SH-SY5Y (cell line): ENCODE data around the gene TFB2M.

Source experiments
- GATA2 ChIP-seq: IDR thresholded peaks from 2 replicates; pipeline ENCODE4 v1.6.1; 2011; ENCODE audit warnings: mild to moderate bottlenecking, low read depth, low read length
- GATA3 ChIP-seq: IDR thresholded peaks from 2 replicates; pipeline ENCODE4 v1.6.1; 2011; ENCODE audit warnings: low read depth, mild to moderate bottlenecking, low read length, moderate library complexity

The TFB2M gene

DNA sequence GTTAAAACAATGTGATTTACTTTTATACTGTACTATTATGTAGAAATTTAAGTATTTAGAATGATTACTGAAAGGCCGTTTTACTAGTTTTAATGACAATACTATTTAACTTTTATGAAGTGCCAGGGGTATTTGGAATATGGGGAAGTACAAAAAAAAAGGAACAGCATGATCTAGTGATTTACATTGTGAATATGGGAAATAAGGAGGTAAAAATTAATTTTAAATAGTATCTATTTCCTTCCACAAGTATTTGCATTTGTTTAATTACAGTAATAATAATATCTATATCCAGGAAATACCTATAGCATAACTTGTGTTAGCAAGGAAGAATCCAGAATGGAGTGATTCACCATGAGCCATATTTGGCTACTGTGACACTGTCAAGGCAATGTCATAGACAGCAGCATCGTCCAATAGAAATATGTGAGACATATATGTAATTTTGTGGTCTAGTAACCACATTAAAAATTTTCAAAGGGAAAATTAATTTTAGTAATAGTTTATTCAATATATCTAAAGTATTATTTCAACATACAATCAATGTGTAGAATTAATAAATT lies 22.2 kb upstream of the TFB2M start:
- no peak for TF ChIP-seq GATA3
- no peak for TF ChIP-seq GATA2

- TF ChIP-seq GATA3 (no peak), GATA2 (no peak)
These were observed 21.5 kb upstream of the TFB2M start for GRCh38 chr1:246587606-246588005.

DNA sequence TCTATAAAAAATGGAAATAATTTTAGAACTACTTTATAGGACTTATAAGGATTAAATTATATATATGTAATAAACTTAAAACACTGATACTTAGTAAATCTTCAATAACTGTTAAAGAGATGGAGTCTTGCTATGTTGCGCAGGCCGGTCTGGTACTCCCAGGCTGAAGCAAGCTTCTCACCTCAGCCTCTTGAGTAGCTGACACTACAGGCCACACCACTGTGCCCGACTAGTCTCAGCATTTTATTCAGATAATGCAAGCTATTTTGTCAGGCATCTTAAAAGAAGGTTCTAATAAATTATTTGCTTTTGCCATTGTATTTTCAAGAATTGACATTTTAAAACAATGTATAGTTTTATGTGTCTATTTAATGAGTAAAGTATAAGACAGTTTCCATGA lies 21.0 kb upstream of the TFB2M start:
- no peak for TF ChIP-seq GATA2
- no peak for TF ChIP-seq GATA3

GRCh38 chr1:246583448-246584185 lies 17.6 kb upstream of the TFB2M start:
- TF ChIP-seq GATA3: no peak
- TF ChIP-seq GATA2: no peak

GRCh38 chr1:246583056-246583440 lies 17.0 kb upstream of the TFB2M start:
- no peak for TF ChIP-seq GATA2
- TF ChIP-seq GATA3: no peak

DNA sequence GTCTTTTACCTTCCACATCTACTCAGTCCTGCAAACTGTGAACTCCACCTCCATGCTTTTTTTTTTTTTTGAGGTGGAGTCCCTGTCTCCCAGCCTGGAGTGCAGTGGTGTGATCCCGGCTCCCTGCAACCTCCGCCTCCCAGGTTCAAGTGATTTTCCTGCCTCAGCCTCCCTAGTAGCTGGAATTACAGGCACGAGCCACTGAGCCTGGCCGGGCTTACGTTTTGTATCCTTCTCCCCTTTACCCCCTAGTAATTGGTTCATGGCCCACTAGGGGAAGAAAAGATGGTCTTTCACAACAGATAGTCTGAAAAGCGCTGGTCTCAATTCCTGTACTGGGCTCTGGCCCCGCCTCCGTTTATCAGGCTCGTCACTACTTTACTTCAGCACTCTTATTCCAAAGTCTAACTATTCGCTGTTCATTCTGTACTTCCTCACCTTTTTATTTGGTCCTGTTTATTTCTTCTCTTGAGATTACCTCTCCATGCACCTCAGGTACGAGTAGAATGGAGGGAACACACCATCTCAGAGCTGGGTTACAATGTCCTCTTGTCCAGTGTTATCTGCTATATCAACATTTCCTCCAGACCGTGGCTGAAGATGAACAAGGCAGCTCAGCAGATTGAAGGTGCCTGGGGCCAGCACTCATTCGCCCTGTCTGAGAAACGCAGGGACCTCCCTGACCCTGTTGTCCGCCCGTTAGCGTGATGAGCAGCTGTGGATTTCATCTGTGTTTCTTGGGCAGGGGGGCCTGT lies 16.4 kb upstream of the TFB2M start:
- TF ChIP-seq GATA3: no peak
- TF ChIP-seq GATA2: no peak

DNA sequence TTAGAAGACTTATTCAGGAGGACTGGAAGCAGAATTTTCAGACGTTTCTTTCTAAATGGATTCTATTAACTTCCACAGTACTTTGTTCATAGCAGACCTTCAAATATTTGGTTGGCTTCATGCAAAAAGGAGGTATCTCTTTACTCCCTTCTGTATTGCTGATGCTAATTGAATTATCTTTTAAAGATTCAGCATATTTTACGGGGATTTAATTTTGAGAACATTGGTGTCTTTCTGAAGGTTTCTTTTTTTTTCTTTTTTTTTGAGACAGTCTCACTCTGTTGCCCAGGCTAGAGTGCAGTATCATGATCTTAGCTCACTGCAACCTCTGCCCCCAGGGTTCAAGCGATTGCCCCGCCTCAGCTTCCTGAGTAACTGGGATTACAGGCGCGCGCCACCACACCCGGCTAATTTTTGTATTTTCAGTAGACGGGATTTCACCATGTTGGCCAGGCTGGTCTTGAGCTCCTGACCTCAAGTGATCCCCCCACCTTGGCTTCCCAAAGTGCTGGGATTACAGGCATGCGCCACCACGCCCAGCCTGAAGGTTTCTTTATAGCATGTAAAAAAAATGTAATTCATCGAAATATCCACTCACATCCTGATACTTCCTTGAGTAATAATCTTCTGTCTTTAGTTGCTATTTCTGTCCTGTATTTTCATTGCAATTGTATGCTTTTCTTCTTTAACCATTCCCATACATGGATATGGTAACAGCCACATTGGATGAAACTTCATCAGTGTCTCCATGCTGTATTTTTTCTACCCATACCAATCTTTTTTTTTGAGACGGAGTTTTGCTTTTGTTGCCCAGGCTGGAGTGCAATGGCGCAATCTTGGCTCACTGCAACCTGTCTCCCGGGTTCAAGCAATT lies 14.7 kb upstream of the TFB2M start:
- no peak for TF ChIP-seq GATA2
- no peak for TF ChIP-seq GATA3

- TF ChIP-seq GATA3 (no peak), GATA2 (no peak)
These were observed 13.8 kb upstream of the TFB2M start for GRCh38 chr1:246579818-246580217.

- no peak for TF ChIP-seq GATA2
- TF ChIP-seq GATA3: no peak
These were observed 11.7 kb upstream of the TFB2M start for GRCh38 chr1:246577720-246578106.

DNA sequence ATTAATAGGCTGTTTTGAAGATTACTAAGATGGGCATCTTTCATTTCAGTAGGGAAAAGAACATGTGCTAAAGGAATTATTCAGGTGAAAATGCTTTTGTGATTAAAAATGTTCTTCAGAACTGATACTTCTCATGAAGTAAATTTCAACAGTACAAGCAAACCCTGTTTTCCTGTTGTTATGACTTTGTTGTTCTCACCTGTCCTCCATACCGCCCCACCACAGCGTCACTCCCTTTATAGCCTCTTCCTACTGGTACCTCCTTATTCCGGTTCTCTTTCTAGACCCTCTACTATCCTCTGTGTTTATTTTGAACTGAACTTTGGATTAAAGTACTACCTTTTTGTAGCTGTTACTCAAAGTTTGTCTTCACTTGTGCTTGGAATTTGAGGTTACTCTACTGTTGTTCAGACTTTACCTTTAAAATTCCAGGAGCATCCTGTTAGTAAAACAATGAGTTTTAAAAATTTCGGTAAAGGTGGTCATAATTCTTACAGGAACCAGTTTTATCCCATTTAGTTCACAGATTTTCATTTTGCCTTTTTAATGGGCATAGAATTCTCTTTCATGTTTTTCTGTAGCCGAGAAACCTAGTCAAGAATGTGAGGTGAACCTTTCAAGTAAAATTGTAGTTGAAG lies 11.1 kb upstream of the TFB2M start:
- TF ChIP-seq GATA2 (no peak), GATA3 (no peak)

- TF ChIP-seq GATA3 (no peak), GATA2 (no peak)
These were observed 10.6 kb upstream of the TFB2M start for GRCh38 chr1:246576709-246577032.

GRCh38 chr1:246573491-246573890 lies 7.4 kb upstream of the TFB2M start:
- TF ChIP-seq GATA2: no peak
- no peak for TF ChIP-seq GATA3

- TF ChIP-seq GATA2 (no peak), GATA3 (no peak)
These were observed 6.7 kb upstream of the TFB2M start for GRCh38 chr1:246572785-246573184.

GRCh38 chr1:246571953-246572352 lies 5.9 kb upstream of the TFB2M start:
- TF ChIP-seq GATA2 (no peak), GATA3 (no peak)
